Renal pelvis (tissue), 4 donors: Measurements from ENCODE around the gene TXNDC15. TPM values are rescaled to one million over a fixed set of nuclear protein-coding genes. Genes with fewer than 3 reads are reported as not detected.

Experiments
- DNase-seq: peaks from one replicate; pipeline ENCODE4 v3.0.0-alpha.2; 2013
- polyA plus RNA-seq, 3 donors: library from polyadenylated mRNA; unstranded; fragments of 120-200 nt; gene quantifications; one replicate each; pipeline ENCODE4 v1.2.1, GENCODE V29; 2013; ENCODE audit not compliant: insufficient read length in 3 of 3

The TXNDC15 gene
- polyA plus RNA-seq, 3 donors: 73.8 to 88.1 (median 84.9) TPM

DNA sequence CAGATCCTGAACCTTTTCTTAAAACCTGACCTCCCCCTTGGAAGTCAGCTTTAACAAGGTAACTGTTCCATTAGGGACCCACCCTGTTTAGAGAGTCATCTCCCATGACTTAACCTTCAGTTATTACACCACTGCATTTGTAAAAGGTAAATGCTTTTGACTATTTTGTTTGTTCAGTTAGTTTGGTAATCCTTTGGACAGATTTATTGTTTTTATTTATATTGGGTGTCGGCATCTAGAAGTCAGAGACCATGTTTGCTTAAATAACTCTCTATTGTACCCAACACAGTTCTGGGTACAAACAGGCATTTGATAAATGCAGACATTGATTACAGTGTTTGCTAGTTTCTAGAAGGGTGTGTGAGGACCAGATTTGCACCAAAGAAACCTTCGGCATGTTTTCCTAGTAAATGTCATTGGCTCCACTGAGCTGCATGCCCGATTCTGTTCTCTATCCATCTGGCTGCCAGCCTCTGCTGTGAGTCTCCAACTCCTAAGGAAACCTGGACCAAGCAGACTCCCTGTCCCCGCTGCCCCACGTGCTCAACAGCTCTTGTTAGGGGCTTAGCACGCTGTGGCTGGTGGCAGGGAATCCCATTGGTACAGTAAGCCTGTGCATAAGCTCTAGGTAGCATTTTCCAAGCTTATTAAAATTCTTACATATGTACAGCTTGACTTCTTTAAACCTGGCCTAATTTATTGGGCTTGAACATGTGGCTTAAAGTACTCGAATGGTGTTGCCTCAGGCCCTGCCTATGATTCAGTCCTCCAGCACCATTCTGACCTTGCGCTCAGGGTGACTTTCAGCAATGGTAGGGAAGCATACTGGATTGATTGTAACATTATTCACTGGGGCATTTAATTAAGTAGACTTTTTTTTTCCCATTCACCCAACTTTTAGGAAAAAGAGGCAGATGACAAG is 37.4 kb downstream of the TXNDC15 start:
- no peak for DNase-seq

- DNase-seq: no peak
Measured at GRCh38 chr5:134913254-134913653, 39.1 kb downstream of the TXNDC15 start.

DNA sequence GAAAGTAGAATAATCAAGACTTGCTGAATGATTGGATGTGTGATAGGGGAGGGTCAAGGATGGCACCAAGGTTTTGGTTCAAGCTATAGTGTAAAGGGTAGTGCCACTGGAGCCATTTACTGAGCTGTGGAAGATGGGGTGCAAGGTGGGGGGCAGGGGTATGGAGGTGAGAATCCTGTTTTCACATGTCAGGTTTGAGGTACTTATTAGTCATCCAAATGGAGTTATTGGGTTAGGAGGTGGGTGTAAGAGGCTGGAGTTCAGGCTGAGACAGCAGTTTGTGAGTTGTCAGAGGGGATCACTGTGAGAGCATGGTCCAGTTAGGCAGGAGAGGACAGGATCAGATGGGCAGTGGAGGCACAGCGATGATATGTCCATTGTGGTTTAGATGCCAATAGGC is 39.6 kb downstream of the TXNDC15 start:
- no peak for DNase-seq

GRCh38 chr5:134917070-134917815 is 43.1 kb downstream of the TXNDC15 start:
- no peak for DNase-seq

DNA sequence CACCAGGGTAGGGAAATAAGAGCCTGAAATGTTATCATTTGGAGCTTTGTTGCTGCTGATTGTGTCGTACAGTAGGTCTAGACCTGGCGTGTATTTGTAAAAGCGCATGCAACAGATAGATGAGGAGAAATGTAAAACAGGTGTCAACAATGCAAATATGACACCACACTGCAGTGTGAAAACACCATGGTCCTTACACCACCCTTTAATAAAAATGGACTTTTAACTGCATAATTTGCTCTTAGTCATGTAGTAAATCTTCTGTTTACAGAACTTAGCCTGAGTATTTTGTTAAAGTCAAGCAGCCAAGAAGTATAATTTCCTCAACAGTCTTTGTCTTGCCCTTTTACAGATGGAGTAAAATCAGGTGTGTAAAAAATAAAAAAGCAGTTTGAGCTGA is 44.7 kb downstream of the TXNDC15 start:
- DNase-seq: no peak

DNA sequence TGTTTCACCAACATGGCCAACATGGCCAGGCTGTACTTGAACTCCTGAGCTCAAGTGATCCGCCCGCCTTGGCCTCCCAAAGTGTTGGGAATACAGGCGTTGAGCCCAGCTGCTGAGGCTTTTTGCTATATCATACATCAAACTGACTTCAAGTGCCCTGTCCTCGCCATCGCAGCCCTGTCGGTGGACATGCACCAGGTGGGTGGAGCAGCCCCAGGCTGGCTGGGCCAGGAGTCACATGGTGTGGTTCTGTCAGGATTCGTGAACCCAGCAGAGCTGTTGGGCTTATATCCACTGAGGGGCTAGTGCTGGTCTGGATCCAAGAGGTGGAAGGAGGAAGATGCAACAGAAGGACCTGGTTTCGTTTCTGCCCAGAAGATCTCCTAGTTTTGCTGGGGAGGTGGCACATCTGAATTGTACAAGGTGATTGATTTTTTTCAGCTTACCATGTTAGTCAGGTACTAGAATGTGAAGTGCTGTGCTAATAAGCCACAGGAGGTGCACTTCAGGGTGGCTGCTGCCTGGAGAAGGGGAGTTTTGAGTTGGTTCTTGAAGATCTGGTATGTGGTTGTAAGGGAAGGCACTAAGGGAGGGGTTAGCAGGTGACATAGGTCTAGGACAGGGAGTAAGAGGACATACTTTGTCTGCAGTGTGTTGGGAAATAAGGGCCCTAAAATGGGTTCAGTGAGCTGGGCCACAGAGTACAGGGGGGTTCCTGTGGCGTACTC is 46.8 kb downstream of the TXNDC15 start:
- DNase-seq: no peak

DNA sequence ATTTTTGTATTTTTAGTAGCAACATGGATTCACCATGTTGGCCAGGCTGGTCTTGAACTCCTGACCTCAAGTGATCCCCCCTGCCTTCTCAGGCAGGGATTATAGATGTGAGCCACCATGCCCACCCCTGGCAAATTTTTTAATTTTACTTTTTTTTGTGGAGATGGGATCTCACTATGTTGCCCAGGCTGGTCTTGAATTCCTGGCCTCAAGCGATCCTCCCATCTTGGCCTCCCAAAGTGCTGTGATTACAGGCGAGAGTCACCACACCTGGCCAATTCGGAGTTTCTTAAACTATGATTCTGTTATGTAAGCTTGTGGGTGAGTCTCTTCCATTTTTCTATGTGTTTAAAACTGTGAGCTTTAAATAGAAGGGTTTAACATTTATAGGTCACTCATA is 58.3 kb downstream of the TXNDC15 start:
- DNase-seq: no peak

GRCh38 chr5:134934202-134934601 is 60.0 kb downstream of the TXNDC15 start:
- no peak for DNase-seq

GRCh38 chr5:134935711-134936602 is 61.8 kb downstream of the TXNDC15 start:
- DNase-seq: no peak

- no peak for DNase-seq
Measured at GRCh38 chr5:134937526-134937925, 63.4 kb downstream of the TXNDC15 start.

GRCh38 chr5:134938030-134938429 is 63.9 kb downstream of the TXNDC15 start:
- no peak for DNase-seq

DNA sequence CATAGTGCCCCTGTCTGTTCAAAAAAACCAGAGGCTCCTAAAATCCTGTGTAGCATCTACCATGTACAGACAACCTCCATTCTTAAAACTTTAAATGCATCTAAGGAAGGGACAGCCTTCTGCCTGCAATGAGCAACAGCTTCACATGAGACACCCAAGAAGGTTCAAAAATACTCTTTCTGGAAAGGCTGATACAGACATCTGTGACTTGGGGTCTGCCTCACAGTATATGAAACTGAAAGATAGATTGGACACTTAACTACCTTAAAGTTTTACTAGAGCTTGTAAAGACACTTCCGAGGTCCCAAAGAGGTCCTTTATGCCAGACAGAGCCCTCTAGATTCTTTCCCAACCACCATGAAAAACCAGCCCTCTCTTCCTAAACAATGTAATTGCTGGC is 65.3 kb downstream of the TXNDC15 start:
- DNase-seq: no peak

- DNase-seq: no peak
Measured at GRCh38 chr5:134943547-134943946, 69.4 kb downstream of the TXNDC15 start.

GRCh38 chr5:134944630-134945029 is 70.5 kb downstream of the TXNDC15 start:
- DNase-seq: no peak

GRCh38 chr5:134945041-134945440 is 70.9 kb downstream of the TXNDC15 start:
- DNase-seq: no peak

GRCh38 chr5:134948911-134949310 is 74.7 kb downstream of the TXNDC15 start:
- DNase-seq: no peak

GRCh38 chr5:134949316-134949715 is 75.1 kb downstream of the TXNDC15 start:
- no peak for DNase-seq
